MCF 10A (cell line): Measurements from ENCODE around the gene DYNAP. TPM values are rescaled to one million over a fixed set of nuclear protein-coding genes. Genes with fewer than 3 reads are reported as not detected.

Experiments
- BruUV-seq: library from RNA; stranded (reverse); fragments of 400-500 nt; replicated peaks from 2 replicates; lab custom pipeline; 2021; lab: Mats Ljungman, UMichigan
- CTCF ChIA-PET: fragments of 300-600 bp; sonication (Branson Sonifier 250); formaldehyde crosslinking; extraction: SDS; loops from one replicate; lab custom pipeline; 2021; ENCODE audit warnings: antibody characterized with exemption, inconsistent platforms; lab: Yijun Ruan, JAX
- POLR2A ChIA-PET: fragments of 300-600, 350-650 bp; sonication (Branson Sonifier 250); formaldehyde crosslinking; extraction: SDS; loops from one replicate; lab custom pipeline; 2020; ENCODE audit warnings: antibody characterized with exemption, inconsistent platforms; lab: Yijun Ruan, JAX
- DNase-seq: peaks from one replicate; pipeline ENCODE4 v3.0.0-alpha.2; 2018; ENCODE audit not compliant: unreplicated experiment
- H3K27ac Mint-ChIP-seq: one replicate; pipeline ENCODE4 v1.8.0; 2022; ENCODE audit warnings: mild to moderate bottlenecking, low read depth, mixed read lengths; ENCODE audit not compliant: unreplicated experiment
- H3K27me3 Mint-ChIP-seq: one replicate; pipeline ENCODE4 v1.8.0; 2022; ENCODE audit warnings: mixed read lengths; ENCODE audit not compliant: insufficient read depth, unreplicated experiment
- H3K36me3 Mint-ChIP-seq: one replicate; pipeline ENCODE4 v1.8.0; 2022; ENCODE audit warnings: mild to moderate bottlenecking, moderate library complexity, mixed read lengths; ENCODE audit not compliant: insufficient read depth, unreplicated experiment
- H3K4me1 Mint-ChIP-seq: one replicate; pipeline ENCODE4 v1.8.0; 2022; ENCODE audit warnings: mixed read lengths; ENCODE audit not compliant: insufficient read depth, unreplicated experiment
- H3K4me3 Mint-ChIP-seq: one replicate; pipeline ENCODE4 v1.8.0; 2022; ENCODE audit warnings: mild to moderate bottlenecking, moderate library complexity, mixed read lengths; ENCODE audit not compliant: unreplicated experiment
- H3K9me3 Mint-ChIP-seq: one replicate; pipeline ENCODE4 v1.8.0; 2022; ENCODE audit warnings: mixed read lengths; ENCODE audit not compliant: unreplicated experiment
- CTCF ChIP-seq: fragments of 200-600 bp; IDR thresholded peaks from one replicate; pipeline ENCODE4 v1.8.0; 2022; ENCODE audit warnings: antibody characterized with exemption, mild to moderate bottlenecking; ENCODE audit not compliant: unreplicated experiment
- intact Hi-C: fragments of 100-400 bp; cut with micrococcal nuclease; formaldehyde crosslinking; loops from 2 replicates; pipeline ENCODE4 v1.14.1; 2022
- total RNA-seq: library from RNA; stranded (reverse); gene quantifications from 2 replicates; pipeline ENCODE4 v1.2.3, GENCODE V29; 2022

DYNAP gene
- total RNA-seq, 1 experiment from 2014 or later = 0.86 TPM

- ChIA-PET POLR2A (interaction anchor here (1.4 kb wide), 1 partner anchor 203 kb away, joined by 4 read pairs; no protein-coding TSS in a partner anchor), CTCF (interaction anchor here (0.6 to 2.6 kb wide), 10 partner anchors 14 to 221 kb away, joined by 3 to 10 read pairs (median 4); no protein-coding TSS in a partner anchor)
- no TSS peak for BruUV-seq
- peak; percentile 66 for DNase-seq
- Mint-ChIP-seq H3K9me3 (no peaks in the 10 kb centered on the region), H3K4me1 (no peaks in the 10 kb centered on the region), H3K27ac (no peak overlapping the region), H3K36me3 (no peaks in the 10 kb centered on the region), H3K27me3 (no peaks in the 10 kb centered on the region), H3K4me3 (no peak overlapping the region)
- peak; percentile 62 for TF ChIP-seq CTCF
- intact Hi-C loops = loop anchor here (1.0 to 2.0 kb wide), 3 partner anchors 88 to 254 kb away; no protein-coding TSS in a partner anchor
Observed at GRCh38 chr18:54647176-54647575, 56.1 kb downstream of the DYNAP start.

Other genes with a start within 250 kb of the DYNAP start
- not detected in 2 replicates for gene STARD6, start 233.4 kb upstream of the DYNAP start, total RNA-seq
- 4.4 and 5.5 TPM in 2 replicates for gene C18orf54, start 233.3 kb upstream of the DYNAP start, total RNA-seq
- gene RAB27B, start 237.2 kb downstream of the DYNAP start, total RNA-seq = 32.2 and 73.5 TPM in 2 replicates